ENCODE results near the gene MPHOSPH6.

DNA sequence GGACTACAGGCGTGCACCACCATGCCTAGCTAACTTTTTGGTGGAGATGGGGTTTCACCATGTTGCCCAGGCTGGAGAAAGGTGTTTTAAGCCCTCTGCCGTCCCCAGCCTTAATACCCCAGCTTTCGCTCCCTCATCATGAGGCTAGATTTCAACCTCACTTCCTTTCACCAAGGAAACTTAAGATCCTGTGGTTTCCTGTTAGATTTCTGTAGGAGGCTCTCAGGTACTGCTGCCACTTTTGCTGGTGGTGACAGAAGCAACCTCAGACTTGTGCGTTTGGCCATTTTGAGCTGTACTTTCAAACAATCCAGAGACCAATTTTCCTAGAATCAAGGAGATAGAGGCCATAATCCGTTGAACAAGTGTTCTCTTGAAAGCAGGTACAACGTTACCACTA is 36.2 kb downstream of the MPHOSPH6 start:
- TF ChIP-seq POLR2AphosphoS5 (IDR thresholded peaks at IDR 0.05; ENCODE audit: low read depth, low read length) (no peak), TAF1 (IDR thresholded peaks at IDR 0.05; ENCODE audit: borderline replicate concordance, low read depth, low read length) (no peak)
